Loucy (cell line): ENCODE measurements around the gene SORD.

ENCODE experiments used
- EZH2phosphoT487 ChIP-seq: fragments of 200-600 bp; IDR thresholded peaks from 2 replicates; pipeline ENCODE4 v1.6.1; 2018; ENCODE audit warnings: antibody characterized with exemption, mild to moderate bottlenecking, moderate library complexity, borderline replicate concordance
- TF ChIP-seq, protein P1 (sequence below): fragments of 200-600 bp; sonication (generic); conservative IDR thresholded peaks from 2 replicates; pipeline ENCODE4 v1.5.1; 2014; ENCODE audit warnings: mild to moderate bottlenecking, antibody characterized with exemption, low read length

- TF ChIP-seq, protein P1, sequence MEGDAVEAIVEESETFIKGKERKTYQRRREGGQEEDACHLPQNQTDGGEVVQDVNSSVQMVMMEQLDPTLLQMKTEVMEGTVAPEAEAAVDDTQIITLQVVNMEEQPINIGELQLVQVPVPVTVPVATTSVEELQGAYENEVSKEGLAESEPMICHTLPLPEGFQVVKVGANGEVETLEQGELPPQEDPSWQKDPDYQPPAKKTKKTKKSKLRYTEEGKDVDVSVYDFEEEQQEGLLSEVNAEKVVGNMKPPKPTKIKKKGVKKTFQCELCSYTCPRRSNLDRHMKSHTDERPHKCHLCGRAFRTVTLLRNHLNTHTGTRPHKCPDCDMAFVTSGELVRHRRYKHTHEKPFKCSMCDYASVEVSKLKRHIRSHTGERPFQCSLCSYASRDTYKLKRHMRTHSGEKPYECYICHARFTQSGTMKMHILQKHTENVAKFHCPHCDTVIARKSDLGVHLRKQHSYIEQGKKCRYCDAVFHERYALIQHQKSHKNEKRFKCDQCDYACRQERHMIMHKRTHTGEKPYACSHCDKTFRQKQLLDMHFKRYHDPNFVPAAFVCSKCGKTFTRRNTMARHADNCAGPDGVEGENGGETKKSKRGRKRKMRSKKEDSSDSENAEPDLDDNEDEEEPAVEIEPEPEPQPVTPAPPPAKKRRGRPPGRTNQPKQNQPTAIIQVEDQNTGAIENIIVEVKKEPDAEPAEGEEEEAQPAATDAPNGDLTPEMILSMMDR, result no peak
- TF ChIP-seq EZH2phosphoT487, result no peak
These were observed 89.2 kb downstream of the SORD start for GRCh38 chr15:45112143-45112590.
